CD4-positive, alpha-beta memory T cell (primary cell): ENCODE results near the gene ZNF860. TPM values are rescaled to one million over a fixed set of nuclear protein-coding genes. Genes with fewer than 3 reads are reported as not detected.

Experiments used
- CTCF ChIA-PET: fragments of 350-600 bp; sonication (Branson Sonifier 250); formaldehyde crosslinking; loops from one replicate; lab custom pipeline; 2021; ENCODE audit warnings: inconsistent platforms; ENCODE audit not compliant: partially characterized antibody; lab: Charles Lee
- POLR2A ChIA-PET: fragments of 350-600 bp; sonication (Branson Sonifier 250); formaldehyde crosslinking; loops from one replicate; lab custom pipeline; 2021; ENCODE audit not compliant: partially characterized antibody; lab: Charles Lee
- DNase-seq, 5 donors: peaks; one replicate each; pipeline versions ENCODE4 v3.0.0 to v3.0.0-alpha.2; 2020 to 2022; ENCODE audit warnings: mixed read lengths in 1 of 5
- H3K27ac ChIP-seq: one replicate; pipeline ENCODE4 v1.7.0; 2013; ENCODE audit warnings: low read depth, low read length
- H3K27me3 ChIP-seq: 2 replicates; pipeline ENCODE4 v1.7.0; 2013; ENCODE audit warnings: mild to moderate bottlenecking, low read length, moderate library complexity; ENCODE audit not compliant: insufficient read depth
- H3K36me3 ChIP-seq: 2 replicates; pipeline ENCODE4 v1.7.0; 2013; ENCODE audit warnings: mild to moderate bottlenecking, low read length, moderate library complexity; ENCODE audit not compliant: insufficient read depth
- H3K4me1 ChIP-seq: 2 replicates; pipeline ENCODE4 v1.7.0; 2013; ENCODE audit warnings: mild to moderate bottlenecking, low read length, moderate library complexity; ENCODE audit not compliant: insufficient read depth
- H3K4me3 ChIP-seq, 2 donors: one replicate each; pipeline ENCODE4 v1.7.0; 2013; ENCODE audit warnings: low read length in 2 of 2, mild to moderate bottlenecking in 1 of 2
- H3K9me3 ChIP-seq, 2 donors: one replicate each; pipeline ENCODE4 v1.7.0; 2013; ENCODE audit warnings: low read length in 2 of 2, control low read depth in 1 of 2; ENCODE audit not compliant: control insufficient read depth in 1 of 2
- H3K27ac Mint-ChIP-seq, 7 donors: one replicate each; pipeline ENCODE4 v1.8.0; 2020 to 2021; ENCODE audit warnings: mixed read lengths in 7 of 7, mild to moderate bottlenecking in 6 of 7, inconsistent platforms in 3 of 7, moderate library complexity in 3 of 7
- H3K27me3 Mint-ChIP-seq, 2 donors: one replicate each; pipeline ENCODE4 v1.8.0; 2020 to 2021; ENCODE audit warnings: mixed read lengths in 2 of 2
- H3K36me3 Mint-ChIP-seq, 2 donors: one replicate each; pipeline ENCODE4 v1.8.0; 2020 to 2021; ENCODE audit warnings: mixed read lengths in 2 of 2, inconsistent platforms in 1 of 2, mild to moderate bottlenecking in 1 of 2
- H3K4me1 Mint-ChIP-seq, 4 donors: one replicate each; pipeline ENCODE4 v1.8.0; 2020 to 2021; ENCODE audit warnings: mixed read lengths in 4 of 4, mild to moderate bottlenecking in 1 of 4
- H3K4me3 Mint-ChIP-seq, 8 donors: one replicate each; pipeline ENCODE4 v1.8.0; 2020 to 2021; ENCODE audit warnings: mixed read lengths in 8 of 8, mild to moderate bottlenecking in 7 of 8, moderate library complexity in 6 of 8, inconsistent platforms in 3 of 8
- H3K9me3 Mint-ChIP-seq, 8 donors: one replicate each; pipeline ENCODE4 v1.8.0; 2020 to 2021; ENCODE audit warnings: mixed read lengths in 8 of 8, mild to moderate bottlenecking in 5 of 8, inconsistent platforms in 3 of 8, moderate library complexity in 1 of 8
- intact Hi-C: fragments of 100-400 bp; cut with micrococcal nuclease; formaldehyde crosslinking; loops from one replicate; pipeline ENCODE4 v1.15.1; 2023
- polyA plus RNA-seq, 2 donors: library from polyadenylated mRNA; unstranded; fragments of 300-500 nt; fragmentation: Illumina TruSeq; gene quantifications; one replicate each; pipeline ENCODE4 v1.2.3, GENCODE V29; 2021
- total RNA-seq, 2 experiments: library from RNA; stranded (reverse); gene quantifications; one replicate each; pipeline ENCODE4 v1.2.3, GENCODE V29; 2021

ZNF860 gene
- total and polyA plus RNA-seq, 4 experiments from 2014 or later: 0.07 TPM; not detected in 3

DNA sequence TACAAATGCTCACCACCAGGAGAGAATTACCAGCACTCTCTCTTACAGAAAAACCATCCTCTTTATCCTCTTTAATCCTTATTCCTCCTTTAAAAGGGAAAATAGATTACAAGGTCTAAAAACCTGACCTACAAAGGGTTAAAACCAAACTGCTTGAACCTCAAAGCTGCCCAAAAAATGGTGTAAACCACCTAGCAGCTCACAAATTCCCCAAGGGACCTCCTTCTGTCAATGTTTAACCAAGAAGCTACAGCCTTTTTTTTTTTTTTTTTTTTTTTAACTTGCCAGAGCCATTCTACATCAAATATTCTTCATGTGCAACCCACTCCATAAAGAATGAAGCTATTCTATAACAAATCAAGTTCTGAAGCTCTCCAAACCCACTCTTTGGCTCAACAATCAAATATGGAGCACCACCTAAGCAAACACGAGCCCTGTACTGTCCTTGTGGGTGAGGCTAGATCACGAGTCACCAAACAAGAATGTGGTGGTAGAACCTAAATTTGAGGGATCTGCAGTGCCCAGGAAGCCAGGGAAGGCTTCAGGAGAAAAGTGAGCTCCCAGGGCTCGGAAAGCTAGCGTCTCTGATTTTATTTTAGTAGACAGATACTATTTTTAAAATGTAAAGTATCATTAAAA lies 20.6 kb upstream of the ZNF860 start:
- Mint-ChIP-seq H3K9me3 (peaks cover 0 to 2% (median under 1%) of the 10 kb centered on the region in 8 donors), H3K27me3 (peaks cover 4 to 5% of the 10 kb centered on the region in 2 donors), H3K27ac (no peak overlapping the region), H3K4me3 (no peak overlapping the region), H3K4me1 (peaks cover 0 to 1% (median 0%) of the 10 kb centered on the region in 4 donors), H3K36me3 (no peaks in the 10 kb centered on the region)
- Histone ChIP-seq H3K27me3 (no peaks in the 10 kb centered on the region), H3K36me3 (no peaks in the 10 kb centered on the region), H3K4me3 (no peak overlapping the region), H3K4me1 (no peaks in the 10 kb centered on the region), H3K9me3 (no peaks in the 10 kb centered on the region), H3K27ac (no peak overlapping the region)
- ChIA-PET POLR2A (no interaction called here), CTCF (interaction anchor here (0.7 kb wide), 1 partner anchor 68 kb away, joined by 3 read pairs; no protein-coding TSS in a partner anchor)
- DNase-seq: no peak
- intact Hi-C loops: no loop called here

GRCh38 chr3:31962801-31963205 lies 18.7 kb upstream of the ZNF860 start:
- no peak for DNase-seq
- intact Hi-C loops: no loop called here
- ChIA-PET POLR2A (no interaction called here), CTCF (no interaction called here)
- H3K27ac Mint-ChIP-seq: no peak overlapping the region
- H3K4me3 Mint-ChIP-seq: no peak overlapping the region
- Histone ChIP-seq H3K36me3 (no peaks in the 10 kb centered on the region), H3K4me3 (no peak overlapping the region), H3K9me3 (no peaks in the 10 kb centered on the region), H3K27me3 (no peaks in the 10 kb centered on the region), H3K27ac (no peak overlapping the region), H3K4me1 (no peaks in the 10 kb centered on the region)
- no peaks in the 10 kb centered on the region for H3K36me3 Mint-ChIP-seq
- peaks cover 0 to 1% (median 0%) of the 10 kb centered on the region in 4 donors for H3K4me1 Mint-ChIP-seq
- no peaks in the 10 kb centered on the region for H3K9me3 Mint-ChIP-seq
- H3K27me3 Mint-ChIP-seq: peaks cover 4 to 5% of the 10 kb centered on the region in 2 donors

DNA sequence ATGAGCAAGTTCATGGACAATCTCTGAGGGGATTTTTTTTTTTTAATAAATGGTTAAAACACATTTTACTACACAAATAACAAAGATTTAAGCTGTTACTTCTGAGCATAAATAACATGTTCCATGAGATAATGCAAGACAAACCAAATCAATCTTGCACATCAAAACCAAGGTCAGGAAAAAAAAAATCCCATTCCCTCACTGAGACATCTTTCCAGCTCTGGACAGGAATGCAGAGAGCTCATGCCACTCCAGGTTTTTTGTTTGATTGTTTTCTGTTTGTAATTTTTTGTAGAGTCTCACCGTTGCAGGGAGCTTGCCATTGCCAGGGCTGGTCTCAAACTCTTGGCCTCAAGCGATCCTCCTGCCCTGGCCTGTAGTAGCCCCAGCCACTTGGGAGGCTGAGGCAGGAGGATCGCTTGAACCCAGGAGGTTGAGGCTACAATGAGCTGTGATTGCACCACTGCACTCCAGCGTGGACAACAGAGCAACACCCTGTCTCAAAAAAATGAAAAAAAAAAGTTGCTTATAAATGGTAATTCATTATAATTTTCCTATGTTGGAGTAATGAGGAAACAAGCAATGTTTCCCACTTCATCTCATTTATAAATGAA lies 14.5 kb upstream of the ZNF860 start:
- Histone ChIP-seq H3K27ac (no peak overlapping the region), H3K36me3 (no peaks in the 10 kb centered on the region), H3K27me3 (no peaks in the 10 kb centered on the region), H3K9me3 (no peaks in the 10 kb centered on the region), H3K4me1 (no peaks in the 10 kb centered on the region), H3K4me3 (no peak overlapping the region)
- intact Hi-C loops: no loop called here
- DNase-seq: no peak
- Mint-ChIP-seq H3K27me3 (peaks cover 5 to 11% of the 10 kb centered on the region in 2 donors), H3K4me1 (peaks cover 0 to 1% (median 0%) of the 10 kb centered on the region in 4 donors), H3K4me3 (no peak overlapping the region), H3K36me3 (no peaks in the 10 kb centered on the region), H3K27ac (no peak overlapping the region), H3K9me3 (no peaks in the 10 kb centered on the region)
- CTCF ChIA-PET: interaction anchor here (1.1 kb wide), 1 partner anchor 9 kb away, joined by 3 read pairs; no protein-coding TSS in a partner anchor
- POLR2A ChIA-PET: no interaction called here

DNA sequence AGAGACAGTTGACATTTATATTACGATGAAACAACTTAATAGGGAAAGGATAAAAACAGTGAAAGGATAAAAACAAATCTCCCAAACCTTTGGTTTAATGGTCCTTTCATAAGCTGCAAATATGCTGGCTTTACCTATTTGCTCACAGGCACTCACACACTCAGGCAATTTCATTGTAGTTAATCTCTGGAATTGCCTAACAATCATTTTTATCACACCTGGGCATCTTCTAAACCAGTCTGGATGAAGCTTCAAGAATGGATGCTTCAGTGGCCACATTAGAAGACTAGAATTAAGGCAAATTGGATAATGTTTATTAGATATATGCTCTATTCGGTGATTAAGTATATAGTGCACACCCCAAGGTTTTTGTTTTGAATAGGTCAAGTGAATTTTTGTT lies 14.0 kb upstream of the ZNF860 start:
- H3K36me3 ChIP-seq: no peaks in the 10 kb centered on the region
- H3K27me3 ChIP-seq: no peaks in the 10 kb centered on the region
- no peaks in the 10 kb centered on the region for H3K4me1 ChIP-seq
- ChIA-PET CTCF (no interaction called here), POLR2A (no interaction called here)
- no peak overlapping the region for H3K4me3 ChIP-seq
- Mint-ChIP-seq H3K27me3 (peaks cover 8 to 11% of the 10 kb centered on the region in 2 donors), H3K36me3 (no peaks in the 10 kb centered on the region), H3K4me1 (peaks cover 0 to 1% (median 0%) of the 10 kb centered on the region in 4 donors), H3K27ac (no peak overlapping the region), H3K9me3 (no peaks in the 10 kb centered on the region), H3K4me3 (no peak overlapping the region)
- intact Hi-C loops: no loop called here
- DNase-seq: no peak
- no peak overlapping the region for H3K27ac ChIP-seq
- no peaks in the 10 kb centered on the region for H3K9me3 ChIP-seq

DNA sequence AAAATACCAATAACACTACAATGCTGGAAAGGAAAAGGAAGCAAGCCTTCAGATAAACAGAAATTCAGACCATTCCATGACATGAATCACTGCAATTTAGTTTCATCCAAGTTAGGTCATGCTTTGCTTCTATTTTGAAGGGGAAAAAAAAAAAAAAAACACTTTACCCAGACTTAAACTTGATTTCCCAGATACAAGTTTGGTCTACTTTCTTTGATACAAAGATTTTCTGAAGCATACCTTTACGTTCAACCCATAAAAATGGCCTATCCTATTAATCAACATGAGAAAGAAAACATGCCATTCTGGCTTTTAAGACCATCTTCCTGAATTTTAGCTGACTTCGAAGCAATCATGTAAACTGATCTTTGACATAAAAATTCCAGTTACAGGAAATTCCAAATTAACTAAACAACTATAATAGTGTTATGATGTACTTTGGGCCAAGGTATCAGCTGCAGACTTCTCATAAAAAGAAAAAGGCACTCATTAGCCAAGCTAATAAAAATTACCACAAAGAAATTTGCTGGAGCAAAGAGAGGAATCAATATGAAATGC lies 13.1 kb upstream of the ZNF860 start:
- H3K27ac ChIP-seq: no peak overlapping the region

DNA sequence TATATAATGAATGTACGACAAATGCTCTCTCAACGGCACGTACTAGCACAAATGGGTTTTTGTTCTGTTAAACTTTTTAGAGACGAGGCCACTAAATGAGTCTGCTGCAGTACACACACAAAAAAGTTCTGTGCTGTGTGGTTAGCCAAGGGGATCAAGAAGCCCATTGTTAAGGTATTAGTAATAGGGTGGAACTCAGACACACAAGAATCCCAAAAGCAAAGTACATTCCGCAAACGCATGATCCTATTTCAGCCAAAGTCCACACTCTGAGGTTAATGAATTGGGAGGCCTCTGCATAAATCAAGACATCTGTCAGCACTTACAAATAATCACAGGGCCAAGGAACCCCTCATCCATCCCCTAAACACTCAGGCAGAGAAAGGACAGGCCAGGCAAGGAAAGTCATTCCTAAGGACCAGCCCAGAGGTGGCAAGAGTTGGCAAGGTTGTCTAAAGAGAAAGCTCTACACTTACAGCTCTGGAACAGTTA lies 12.6 kb upstream of the ZNF860 start:
- no peak overlapping the region for H3K27ac ChIP-seq
- H3K27ac Mint-ChIP-seq: no peak overlapping the region
- no peak overlapping the region for H3K4me3 ChIP-seq
- ChIA-PET POLR2A (no interaction called here), CTCF (no interaction called here)
- no peaks in the 10 kb centered on the region for H3K36me3 ChIP-seq
- H3K9me3 ChIP-seq: no peaks in the 10 kb centered on the region
- H3K27me3 ChIP-seq: no peaks in the 10 kb centered on the region
- intact Hi-C loops: no loop called here
- no peaks in the 10 kb centered on the region for H3K4me1 ChIP-seq
- no peaks in the 10 kb centered on the region for H3K36me3 Mint-ChIP-seq
- no peaks in the 10 kb centered on the region for H3K9me3 Mint-ChIP-seq
- H3K4me3 Mint-ChIP-seq: no peak overlapping the region
- DNase-seq: no peak
- peaks cover 10 to 15% of the 10 kb centered on the region in 2 donors for H3K27me3 Mint-ChIP-seq
- no peaks in the 10 kb centered on the region for H3K4me1 Mint-ChIP-seq

More for the DNA sequence above, 13.1 kb upstream of the ZNF860 start:
- no peaks in the 10 kb centered on the region for H3K9me3 Mint-ChIP-seq
- no peaks in the 10 kb centered on the region for H3K4me1 Mint-ChIP-seq
- Histone ChIP-seq H3K27me3 (no peaks in the 10 kb centered on the region), H3K9me3 (no peaks in the 10 kb centered on the region), H3K4me3 (no peak overlapping the region), H3K4me1 (no peaks in the 10 kb centered on the region), H3K36me3 (no peaks in the 10 kb centered on the region)
- POLR2A ChIA-PET: no interaction called here
- intact Hi-C loops: no loop called here
- H3K27ac Mint-ChIP-seq: no peak overlapping the region
- CTCF ChIA-PET: no interaction called here
- no peaks in the 10 kb centered on the region for H3K36me3 Mint-ChIP-seq
- no peak overlapping the region for H3K4me3 Mint-ChIP-seq
- no peak for DNase-seq
- H3K27me3 Mint-ChIP-seq: peaks cover 11 to 13% of the 10 kb centered on the region in 2 donors

GRCh38 chr3:31971607-31972006 lies 9.9 kb upstream of the ZNF860 start:
- no peaks in the 10 kb centered on the region for H3K9me3 Mint-ChIP-seq
- ChIA-PET POLR2A (no interaction called here), CTCF (no interaction called here)
- no peaks in the 10 kb centered on the region for H3K4me1 Mint-ChIP-seq
- intact Hi-C loops: no loop called here
- peaks cover 11 to 22% of the 10 kb centered on the region in 2 donors for H3K27me3 Mint-ChIP-seq
- H3K4me1 ChIP-seq: no peaks in the 10 kb centered on the region
- no peaks in the 10 kb centered on the region for H3K27me3 ChIP-seq
- H3K36me3 ChIP-seq: no peaks in the 10 kb centered on the region
- no peak for DNase-seq
- no peak overlapping the region for H3K27ac ChIP-seq
- no peaks in the 10 kb centered on the region for H3K9me3 ChIP-seq
- H3K4me3 ChIP-seq: no peak overlapping the region
- H3K27ac Mint-ChIP-seq: no peak overlapping the region
- no peaks in the 10 kb centered on the region for H3K36me3 Mint-ChIP-seq
- no peak overlapping the region for H3K4me3 Mint-ChIP-seq
